Measurements from ENCODE around the gene PKIB.
"Not testable (repeated sequence)": the region's sequence is repeated elsewhere in the genome, so short reads cannot be mapped to it uniquely, and the experiment has no call there.

The PKIB gene, protein sequence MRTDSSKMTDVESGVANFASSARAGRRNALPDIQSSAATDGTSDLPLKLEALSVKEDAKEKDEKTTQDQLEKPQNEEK

DNA sequence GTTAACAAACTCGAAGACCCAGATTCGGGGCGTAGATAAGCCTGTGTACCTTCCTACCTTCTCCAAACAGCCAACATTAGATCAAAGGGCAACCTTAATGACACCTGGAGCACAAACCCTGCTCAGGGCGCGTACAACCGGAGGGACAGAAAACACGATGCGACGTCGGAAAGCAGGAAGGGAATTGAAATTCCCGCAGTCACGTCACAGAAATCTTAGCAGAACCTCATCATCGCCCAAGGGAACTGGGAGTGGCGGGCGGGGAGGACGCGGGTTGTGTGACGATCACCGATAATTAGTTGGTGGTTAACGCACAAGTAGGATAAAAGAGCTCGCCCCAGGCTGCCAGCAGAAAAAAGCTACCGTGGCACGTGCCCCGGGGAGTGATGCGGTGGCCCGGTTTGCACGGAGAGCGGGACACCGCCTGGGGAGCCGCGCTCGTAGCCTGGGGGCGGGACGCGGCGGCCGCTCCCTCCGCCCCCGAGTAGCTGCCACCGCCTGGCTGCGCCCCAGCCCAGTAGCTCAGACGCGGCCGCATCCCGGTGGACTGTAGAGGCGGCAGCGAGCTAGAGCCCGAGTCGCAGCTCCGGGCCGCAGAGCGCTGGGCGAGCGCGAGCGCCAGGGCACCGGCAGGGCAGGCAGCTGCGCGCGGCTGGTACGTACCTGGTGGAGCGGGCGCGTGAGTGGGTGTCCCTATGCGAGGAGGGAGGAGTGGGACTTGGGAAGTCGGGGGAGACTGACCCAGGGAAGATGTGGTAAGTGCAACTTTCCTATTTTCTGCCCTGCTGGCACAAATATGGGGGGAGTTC is at the start of gene PKIB:
Gene PKIB (plus strand): TSS at position 525 of the 809 bp plus-strand sequence. CDS start 107,390 bp downstream, outside the sequence.
- DNase-seq: peak; percentile 73

DNA sequence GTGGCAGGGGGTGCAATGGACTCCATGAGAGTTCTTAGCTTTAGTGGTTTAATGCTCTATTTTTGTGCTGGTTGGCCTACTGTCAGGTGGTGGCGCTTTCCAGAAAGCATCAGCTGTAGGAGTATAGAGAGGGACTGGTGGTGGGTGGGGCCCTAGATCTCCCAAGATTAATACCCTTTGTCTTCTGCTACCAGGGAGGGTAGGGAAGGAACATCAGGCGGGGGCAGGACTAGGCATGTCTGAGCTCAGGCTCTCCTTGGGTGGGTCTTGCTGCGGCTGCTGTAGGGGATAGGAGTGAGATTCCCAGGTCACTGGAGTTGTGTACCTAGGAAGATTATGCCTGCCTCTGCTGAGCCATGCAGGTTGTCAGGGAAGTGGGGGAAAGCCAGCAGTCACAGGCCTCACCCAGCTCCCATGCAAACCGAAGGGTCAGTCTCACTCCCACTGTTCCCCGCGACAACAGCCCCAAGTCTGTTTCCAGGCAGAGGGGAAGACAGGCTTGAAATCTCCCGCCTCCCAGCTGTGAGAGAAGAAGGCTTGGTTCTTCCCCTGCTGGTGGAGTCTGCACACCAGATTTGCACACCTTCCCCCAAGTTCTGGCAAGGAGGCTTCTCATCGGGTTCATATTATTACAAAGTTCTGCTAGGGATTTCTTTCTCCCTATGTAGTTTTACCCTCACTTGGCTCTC is 46.7 kb upstream of the PKIB start:
- no peak for DNase-seq

DNA sequence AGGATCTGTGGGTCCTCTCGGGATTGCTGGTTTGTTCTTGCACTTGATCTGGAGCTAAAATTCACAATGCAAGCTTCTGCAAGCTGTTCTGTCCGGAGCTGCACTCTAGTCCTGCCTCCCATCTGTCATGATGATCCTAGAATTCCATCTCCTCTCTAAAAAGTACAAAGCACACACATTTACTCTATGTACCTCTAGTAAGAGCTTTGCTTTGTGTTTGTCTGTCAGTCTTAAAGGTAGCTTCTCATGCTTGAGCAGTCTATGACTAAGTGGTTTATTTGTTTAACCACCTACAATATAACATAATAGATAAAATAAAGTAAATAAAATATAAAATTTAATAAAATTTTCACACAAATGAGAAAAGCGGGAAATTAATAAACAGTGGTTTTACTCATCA is 46.0 kb upstream of the PKIB start:
- DNase-seq: no peak

DNA sequence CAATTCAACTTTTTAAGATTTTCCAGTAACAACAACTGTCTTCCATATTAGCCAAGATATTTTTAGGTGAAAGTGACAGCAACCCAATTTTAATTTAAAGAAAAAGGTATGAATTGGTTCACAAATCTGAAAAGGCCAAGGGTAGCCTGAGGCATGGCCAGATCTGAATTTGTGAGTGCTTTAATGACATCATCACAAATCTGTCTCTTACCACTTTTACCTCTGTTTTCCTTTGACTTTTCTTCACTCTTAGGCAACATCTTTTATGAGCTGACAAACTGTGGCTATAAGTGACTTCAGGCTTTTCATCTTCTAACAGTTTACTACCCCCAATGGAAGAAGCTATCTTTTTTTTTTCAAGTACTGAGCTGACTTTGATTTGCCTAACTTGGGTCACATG is 44.5 kb upstream of the PKIB start:
- no peak for DNase-seq

DNA sequence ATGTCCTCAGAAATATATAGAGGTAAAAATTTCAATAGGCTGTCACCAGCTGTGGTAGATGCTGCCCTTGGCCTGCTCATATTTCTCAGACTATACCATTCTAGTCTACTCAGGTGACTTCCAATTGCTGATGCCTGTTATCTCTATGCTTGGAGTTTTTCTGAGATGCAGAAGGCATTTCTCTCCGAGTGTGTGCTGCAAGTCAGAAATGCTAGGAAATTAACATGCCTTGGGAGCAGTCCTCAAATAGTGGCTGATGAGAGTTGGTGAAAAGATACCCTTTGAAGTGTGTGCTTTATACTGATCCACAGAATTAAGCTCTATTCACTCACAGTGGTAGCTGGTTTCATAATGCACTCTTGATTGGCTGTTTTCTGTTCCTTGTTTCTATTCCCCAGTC is 43.2 kb upstream of the PKIB start:
- DNase-seq: no peak

DNA sequence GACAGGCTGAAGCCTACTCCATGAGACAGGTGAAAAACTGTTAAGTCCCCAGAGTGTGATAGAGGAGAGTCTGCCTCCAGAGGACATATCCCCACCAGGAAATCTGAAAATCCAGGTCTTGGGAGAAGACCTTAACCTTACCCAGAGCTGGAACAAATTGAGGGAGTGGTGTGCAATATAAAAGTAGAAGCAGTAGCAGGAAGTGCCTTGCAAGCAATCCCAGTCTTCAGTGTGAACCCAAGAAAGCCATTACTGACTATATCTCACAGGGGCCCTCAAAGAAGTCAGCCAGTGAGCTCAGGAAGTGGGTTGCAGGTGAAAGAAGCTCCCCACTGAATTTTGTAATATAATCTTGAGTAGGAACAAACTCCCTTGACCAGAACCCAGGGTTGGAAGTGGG is 41.9 kb upstream of the PKIB start:
- no peak for DNase-seq

DNA sequence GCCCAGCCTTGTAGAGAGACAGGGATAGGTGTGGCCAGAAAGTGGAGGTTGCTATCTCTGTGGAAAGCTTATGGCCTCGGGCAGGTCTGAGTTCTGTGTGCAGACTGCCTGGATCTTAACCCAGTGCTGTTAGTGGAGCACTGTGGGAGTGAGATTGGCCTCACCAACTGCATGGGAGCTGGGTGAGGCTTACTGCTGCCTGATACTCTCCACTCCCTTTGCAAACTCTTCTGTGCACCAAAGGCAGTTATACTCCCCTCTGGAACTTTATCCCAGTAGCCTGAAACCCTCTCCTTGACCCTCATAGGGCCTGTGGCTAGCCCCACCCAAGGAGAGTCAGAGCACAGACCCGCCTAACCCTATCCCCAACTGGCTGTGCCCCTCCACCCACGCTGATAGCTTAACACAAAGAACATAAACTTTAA is 41.4 kb upstream of the PKIB start:
- DNase-seq: no peak

DNA sequence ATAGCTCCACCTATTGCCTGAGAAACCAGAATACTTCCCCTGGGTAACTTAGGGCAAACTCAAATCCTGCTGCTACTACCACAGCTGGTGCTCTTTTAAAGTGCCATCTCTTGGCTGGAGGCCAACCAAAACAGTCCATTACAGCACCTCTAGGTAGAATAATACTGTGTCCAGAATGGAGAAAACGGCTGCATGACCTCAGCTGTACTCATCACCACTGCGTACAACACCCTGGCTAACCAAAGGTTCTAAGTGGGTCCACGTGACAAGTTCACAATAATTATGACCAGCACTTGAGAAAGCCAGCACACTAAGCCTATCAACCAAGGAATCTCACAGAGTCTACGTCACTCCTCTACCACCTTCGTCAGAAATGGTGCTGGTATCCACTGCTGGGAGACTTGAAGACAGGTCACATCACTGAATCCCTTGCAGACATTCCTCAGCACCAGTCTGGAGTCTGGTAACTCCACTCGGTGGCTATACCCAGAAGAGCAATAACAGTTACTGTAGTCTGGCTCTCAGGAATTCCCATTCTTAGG is 40.9 kb upstream of the PKIB start:
- no peak for DNase-seq

DNA sequence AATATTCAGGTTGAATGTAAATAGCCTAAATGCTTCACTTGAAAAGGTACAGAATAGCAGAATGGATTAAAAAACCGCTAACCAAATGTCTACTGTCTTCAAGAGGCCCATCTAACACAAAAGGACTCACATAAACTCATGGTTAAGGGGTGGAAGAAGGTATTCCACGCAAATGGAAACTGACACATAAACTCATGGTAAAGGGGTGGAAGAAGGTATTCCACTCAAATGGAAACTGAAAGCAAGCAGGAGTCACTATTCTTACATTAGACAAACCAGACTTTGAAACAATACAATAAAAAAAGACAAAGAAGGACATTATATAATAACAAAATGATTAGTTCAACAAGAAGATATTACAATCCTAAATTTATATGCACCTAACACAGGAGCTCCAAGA is 38.3 kb upstream of the PKIB start:
- DNase-seq: no peak

DNA sequence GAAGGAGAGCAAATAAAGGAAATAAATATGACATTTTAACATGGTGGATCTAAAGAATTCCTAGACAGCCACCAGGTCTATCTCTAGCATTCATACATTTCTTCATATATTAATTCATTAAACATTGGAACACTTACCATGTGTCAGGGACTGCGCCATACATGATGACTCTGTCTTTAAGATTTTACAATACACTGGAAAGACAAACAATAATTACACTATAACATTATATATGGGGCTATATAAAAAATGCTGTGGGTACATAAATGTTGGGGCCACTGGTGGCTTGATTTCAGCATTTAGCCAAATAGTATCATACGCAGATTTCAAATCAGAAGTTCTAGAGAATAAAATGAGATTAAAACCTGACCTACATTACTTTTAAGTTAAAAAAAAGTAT is 33.3 kb upstream of the PKIB start:
- DNase-seq: no peak

DNA sequence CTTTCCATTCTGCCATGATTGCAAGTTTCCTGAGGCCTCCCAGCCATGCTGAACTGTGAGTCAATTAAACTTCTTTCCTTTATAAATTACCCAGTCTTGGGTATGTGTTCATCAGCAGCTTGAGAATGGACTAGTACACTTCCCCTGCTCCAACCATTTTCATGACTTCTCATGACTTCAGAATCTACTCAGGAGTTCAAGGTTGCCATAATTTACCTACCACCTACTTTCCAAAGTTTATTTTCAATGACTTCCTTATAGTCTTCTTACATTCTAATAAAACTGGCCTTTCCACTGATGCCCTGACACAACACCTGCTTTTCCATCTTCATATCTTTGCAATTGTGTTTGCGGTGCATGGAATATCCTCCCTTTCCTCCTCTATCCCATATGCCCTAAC is 31.2 kb upstream of the PKIB start:
- DNase-seq: no peak

DNA sequence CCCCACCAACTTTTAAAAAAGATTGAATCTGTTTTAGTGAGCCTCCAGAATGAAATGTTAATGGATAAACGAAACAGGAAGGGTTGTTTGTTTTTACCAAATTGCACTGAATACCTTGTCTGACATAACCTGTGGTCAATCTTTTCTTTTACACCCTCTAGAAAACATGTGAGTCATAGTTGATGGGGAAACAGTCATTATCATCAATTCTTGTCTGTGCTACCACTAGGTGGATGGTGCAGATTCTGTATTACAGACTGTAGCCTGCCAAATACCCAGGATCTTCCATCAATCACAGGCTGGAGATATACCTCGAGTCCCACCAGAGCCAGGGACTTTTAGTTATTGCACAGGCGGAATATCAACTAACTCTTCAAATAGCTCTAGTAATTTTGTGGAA is 29.5 kb upstream of the PKIB start:
- no peak for DNase-seq

DNA sequence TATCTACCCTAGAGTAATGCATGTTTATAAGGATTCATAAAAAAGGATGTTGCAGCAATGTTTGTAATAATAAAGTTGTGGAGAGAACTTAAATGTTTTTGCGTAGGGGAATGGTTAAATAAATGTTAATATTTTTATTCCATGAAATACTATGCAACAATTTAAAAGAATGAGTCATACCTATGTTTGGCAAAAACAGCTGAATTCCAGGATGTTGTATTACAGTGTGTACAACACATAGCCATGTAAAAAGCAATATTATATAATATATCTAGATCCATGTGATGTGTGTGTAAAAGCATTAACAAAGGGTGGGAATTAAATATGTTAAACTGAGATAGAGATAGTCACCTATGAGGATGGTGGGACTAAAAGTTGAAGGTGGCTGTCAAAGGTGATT is 21.1 kb upstream of the PKIB start:
- no peak for DNase-seq

DNA sequence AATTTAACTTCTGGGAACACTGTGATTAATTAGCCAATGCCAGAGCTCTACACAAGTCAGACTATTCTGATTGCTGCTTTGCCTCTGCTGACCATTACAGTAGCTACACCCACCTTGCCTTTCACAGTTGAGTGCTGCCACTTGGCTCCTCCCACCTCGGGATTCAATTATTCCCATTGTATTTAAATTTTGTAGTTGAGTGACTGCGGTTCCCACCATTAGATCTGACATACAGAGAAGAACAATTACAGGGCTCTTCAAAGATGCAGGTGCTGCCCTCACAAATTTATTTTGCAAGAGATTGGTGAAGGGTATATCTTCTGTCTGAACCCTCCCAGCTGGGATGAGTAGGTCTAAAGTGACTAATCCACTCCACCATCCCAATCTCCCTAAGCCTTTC is 11.9 kb upstream of the PKIB start:
- DNase-seq: not testable (repeated sequence)

DNA sequence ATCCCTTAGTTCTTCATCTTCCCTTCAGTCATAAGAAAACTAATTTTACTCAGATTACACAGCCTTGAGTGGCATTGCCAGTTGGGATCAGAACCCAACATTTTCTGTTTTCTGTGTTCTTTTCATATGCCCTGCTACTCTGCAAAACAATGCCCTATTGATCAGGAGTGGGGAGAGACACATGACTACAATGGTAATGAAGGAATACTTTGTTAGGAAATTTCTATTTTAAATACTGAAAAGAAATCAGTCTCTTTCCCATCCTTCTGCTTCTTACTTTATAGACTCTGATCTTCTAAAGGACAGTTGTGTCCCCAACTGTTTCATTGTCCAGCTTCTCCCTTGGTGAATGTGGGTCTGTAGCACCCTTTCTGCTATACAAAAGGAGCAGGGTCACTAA is 5.5 kb upstream of the PKIB start:
- DNase-seq: no peak

DNA sequence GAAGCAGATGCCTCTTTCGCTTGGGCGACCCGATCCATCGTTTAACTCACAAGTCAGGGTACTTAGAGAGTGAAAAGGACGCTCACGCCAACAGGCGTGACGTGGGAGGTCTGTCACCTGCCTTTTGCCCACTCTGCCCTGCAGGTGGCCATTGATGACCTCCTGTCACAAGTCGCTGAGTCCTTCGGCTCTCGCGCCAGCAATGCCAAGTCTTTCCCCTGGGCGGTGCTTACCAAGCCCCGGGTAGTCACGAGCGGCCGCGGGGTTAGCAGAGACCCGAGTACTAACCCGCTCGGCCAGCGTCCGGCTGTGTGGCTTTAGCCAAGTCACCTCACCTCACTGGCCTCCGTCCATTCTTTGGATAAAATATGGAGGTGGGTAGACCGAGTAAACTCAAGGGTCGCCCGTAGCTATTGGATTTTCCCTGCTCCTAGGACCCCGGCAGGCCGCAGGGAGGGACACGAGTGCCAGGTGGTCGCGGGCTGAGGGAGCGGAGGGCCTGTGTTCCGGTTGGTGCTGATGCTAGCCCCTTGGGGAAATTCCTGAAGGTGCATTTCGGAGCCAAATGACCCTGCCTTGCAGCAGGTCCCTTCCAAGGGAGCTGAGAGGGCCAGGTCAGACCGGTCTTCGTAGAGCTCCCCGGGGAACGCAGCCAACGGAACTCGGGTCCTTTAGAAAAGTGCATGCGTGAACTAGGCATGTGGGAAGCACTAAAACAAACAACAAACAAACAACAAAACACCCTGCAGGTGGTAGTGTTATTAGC is 668 bp downstream of the PKIB start:
- peak; percentile 33 for DNase-seq

DNA sequence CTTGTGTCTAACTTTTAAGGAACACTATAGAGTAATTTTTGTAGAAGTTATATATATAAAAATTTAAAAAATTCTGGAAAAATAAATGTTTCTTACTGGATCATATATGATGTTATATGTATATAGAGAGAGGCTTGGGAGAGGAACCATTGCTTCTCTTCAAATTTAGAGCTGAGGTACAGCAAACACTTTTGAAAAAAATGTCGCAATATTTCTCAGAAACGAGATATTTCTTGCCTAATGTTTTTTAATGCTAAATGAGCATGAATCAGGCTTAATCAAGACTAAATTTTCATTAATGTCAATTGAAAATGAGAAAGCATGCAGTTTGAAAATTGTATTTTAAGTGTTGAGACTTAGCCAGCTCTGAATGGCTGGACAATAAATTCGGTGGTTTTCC is 2.6 kb downstream of the PKIB start:
- DNase-seq: no peak

DNA sequence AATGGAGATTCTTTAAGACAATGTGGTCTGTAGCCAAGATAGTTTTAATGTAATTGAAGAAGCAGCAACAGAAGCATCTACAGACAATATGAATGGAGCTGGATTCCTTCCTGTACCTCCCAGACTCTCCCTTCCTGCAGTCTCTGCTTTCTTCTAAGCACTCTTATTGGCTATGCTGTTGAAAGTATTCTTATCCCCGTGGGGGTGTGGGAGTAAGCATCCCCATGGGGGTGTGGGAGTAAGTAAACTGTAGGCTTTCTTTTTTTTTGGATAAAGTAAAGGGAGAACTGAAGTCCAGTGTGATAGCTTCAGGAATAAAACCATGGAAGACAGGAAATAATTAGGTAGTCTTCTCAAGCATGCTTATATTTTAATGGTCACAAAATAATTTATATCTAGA is 4.1 kb downstream of the PKIB start:
- no peak for DNase-seq

DNA sequence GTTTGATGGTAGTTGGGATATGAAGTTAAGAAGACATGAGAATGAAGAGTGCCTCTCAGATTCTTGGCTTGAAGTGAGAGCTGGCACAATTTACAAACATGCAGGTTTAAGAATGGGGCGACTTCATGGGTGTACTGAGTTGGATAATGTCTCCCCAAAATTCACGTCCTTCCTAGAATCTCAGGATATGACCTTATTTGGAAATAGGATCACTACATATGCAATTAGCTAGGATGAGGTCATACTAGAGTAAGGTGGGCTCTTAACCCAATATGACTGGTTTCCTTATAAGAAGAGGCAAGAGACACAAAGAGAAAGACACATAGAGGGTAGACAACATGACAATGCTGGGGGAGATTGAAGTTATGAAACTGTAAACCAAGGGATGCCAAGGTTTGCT is 5.2 kb downstream of the PKIB start:
- no peak for DNase-seq

DNA sequence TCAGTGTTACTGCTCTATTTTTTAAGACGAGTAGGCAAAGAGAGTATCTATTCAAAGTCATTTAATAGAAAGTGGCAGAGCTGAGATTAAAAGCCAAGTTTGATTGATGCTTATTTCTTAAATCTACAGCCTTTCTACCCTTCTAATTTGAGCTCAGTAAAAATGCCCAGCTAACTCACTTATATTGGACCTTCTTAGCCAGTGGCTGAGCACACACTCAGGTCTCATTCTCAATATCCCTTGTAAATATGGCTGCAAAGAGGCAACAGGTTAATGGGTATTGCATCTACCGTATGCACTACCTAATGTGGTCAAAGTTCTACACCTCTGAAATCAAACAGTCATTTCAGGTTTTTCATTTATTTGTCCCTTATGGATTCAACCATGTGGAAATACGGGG is 6.7 kb downstream of the PKIB start:
- DNase-seq: no peak

DNA sequence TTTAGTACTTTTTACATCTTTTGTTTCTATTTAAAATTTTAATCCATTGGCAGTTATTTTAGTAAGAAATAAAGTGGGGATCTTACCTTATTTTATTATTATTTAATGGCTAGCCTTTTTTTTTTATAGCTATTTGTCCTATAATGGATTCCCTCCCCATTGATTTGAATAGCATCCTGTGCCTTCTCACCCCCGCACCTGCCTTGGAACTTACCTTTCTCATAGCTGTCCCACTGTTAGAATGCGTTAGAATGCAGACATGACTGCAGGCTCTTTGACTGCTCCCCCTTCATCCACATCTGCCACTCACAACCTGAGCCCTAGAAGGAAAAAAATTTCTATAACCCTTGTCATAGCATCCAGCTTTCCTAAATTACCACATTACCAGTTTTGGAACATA is 9.1 kb downstream of the PKIB start:
- DNase-seq: no peak

DNA sequence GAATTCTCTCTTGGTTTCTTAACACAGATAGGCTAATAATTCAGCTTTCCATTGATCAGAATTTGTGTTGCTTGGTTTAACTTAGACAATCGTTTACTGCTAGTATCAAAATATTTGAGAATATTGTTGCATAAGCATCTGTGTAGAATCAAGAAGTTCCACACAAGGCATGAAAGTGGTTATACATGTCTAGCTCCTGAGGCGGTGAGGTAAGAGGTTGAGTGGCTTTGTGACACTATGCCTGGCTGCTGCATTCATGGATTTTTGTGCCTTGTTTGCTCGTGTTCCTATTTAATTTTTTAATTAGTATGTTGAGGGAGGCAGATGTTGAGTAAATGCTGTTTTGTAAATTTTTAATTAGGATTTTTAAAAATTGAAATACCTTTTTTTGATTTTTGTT is 10.2 kb downstream of the PKIB start:
- DNase-seq: no peak

DNA sequence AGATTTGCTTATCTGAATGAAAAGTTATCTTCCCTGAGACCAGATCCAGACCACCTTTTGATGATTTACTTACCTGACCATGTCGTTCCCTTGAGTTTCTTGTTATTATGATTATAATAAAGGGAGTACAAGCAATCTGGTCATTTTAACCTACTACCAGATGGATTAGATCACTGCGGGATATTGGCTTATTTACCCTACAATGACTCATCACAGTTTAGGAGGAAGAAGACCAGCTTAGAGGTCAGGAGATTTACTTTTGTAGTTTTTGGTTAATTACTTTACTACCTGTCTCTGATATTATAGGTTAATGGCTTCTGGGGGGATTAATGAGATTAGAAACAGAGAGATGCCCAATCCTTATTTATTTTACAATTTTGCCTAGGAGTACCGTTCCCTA is 10.7 kb downstream of the PKIB start:
- DNase-seq: no peak

Measured in right hindlimb (tissue), 1 donor.